ENCODE results near the gene PSIP1.

DNA sequence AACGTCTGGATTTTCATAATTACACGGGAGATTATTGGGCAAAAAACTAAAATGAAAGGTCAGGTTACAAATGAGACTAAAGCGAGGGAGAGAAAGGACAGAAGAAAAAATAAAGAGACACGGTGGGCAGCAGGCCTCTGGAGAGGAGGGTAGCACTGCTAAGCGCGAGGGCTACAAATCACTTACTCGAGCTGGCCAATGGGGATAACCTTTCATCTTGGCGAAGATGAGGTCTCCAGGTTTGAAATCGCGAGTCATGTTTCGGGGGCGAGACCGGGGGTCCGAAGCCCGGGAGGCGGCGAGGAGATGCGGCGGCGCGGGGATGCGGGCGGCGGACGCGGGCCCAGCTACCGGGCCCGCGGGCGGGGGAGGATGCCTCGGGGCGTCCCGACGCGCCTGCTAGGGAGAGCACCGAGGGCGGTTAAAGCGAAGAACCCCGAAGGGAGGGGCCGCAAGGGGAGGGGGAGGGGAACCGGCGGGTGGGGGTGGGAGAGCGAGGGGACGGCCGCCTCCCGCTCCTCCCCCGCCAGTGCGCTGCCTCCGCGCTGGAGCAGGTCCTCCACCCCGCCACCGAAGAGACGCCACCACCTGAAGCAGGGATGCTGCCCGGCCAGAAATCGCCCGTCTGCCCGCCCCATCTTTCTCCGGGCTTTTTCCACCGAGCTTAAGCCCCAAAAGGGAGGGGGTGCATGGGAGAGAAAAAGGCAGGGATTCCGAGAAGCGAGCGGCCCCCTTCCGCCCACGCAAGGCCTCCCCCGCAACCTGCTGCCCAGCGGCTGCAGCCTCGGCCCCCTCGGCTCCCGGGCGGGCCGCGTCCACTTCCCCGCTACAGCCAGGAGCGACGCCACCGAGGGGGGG, 610 bp downstream of the PSIP1 start:
- TF ChIP-seq, protein P1, sequence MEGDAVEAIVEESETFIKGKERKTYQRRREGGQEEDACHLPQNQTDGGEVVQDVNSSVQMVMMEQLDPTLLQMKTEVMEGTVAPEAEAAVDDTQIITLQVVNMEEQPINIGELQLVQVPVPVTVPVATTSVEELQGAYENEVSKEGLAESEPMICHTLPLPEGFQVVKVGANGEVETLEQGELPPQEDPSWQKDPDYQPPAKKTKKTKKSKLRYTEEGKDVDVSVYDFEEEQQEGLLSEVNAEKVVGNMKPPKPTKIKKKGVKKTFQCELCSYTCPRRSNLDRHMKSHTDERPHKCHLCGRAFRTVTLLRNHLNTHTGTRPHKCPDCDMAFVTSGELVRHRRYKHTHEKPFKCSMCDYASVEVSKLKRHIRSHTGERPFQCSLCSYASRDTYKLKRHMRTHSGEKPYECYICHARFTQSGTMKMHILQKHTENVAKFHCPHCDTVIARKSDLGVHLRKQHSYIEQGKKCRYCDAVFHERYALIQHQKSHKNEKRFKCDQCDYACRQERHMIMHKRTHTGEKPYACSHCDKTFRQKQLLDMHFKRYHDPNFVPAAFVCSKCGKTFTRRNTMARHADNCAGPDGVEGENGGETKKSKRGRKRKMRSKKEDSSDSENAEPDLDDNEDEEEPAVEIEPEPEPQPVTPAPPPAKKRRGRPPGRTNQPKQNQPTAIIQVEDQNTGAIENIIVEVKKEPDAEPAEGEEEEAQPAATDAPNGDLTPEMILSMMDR (conservative IDR thresholded peaks at IDR 0.05; ENCODE audit: low read length), result no peak
- no peak for TF ChIP-seq EZH2phosphoT487 (IDR thresholded peaks at IDR 0.05; ENCODE audit: borderline replicate concordance)

Measured in Loucy (cell line).